NOMO-1 (cell line): Measurements from ENCODE around the gene PITPNC1.

Experiments
- DNase-seq, 2 experiments: peaks; one replicate each; lab custom pipeline; 2025; ENCODE audit not compliant: unreplicated experiment in 2 of 2; lab: John Stamatoyannopoulos, UW

PITPNC1 gene

DNA sequence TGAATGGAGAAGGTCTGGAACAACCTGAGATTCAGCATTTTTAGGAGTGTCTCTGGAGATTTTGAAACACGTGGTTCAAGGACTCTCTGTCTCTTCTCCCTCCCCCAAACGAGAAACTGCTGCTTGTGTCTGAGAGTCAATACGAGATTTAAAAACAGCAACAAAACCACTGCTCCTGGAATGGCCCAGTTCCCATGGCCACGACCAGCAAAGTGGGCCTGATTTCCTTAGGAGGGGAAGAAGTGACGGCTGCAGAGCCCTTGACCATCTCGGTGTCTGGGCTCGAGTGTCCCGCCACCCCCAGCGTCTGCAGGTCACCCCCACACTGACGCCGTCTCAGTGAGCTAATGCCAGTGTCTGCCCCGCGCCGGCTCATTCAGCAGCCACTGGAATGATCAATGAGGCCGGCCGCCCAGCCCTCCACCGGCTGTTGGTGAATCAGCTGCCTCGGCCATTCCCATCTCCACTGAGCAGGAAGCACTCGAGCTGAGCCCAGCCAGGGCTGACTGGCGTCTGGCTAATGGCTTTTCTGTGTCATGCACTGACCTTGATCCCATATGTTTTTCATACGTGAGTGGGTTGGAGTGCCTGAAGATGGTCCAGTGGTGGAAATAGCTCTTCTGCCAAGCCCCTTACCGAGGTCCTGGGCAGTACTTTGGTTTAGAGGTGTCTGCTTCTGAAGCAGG lies 151.8 kb downstream of the PITPNC1 start:
- no peak for DNase-seq

GRCh38 chr17:67531291-67531690 lies 154.2 kb downstream of the PITPNC1 start:
- no peak for DNase-seq

GRCh38 chr17:67532326-67532871 lies 155.3 kb downstream of the PITPNC1 start:
- DNase-seq: no peak

- DNase-seq: no peak
Measured at GRCh38 chr17:67534941-67535340, 157.9 kb downstream of the PITPNC1 start.

GRCh38 chr17:67542219-67543114 lies 165.4 kb downstream of the PITPNC1 start:
- no peak for DNase-seq

DNA sequence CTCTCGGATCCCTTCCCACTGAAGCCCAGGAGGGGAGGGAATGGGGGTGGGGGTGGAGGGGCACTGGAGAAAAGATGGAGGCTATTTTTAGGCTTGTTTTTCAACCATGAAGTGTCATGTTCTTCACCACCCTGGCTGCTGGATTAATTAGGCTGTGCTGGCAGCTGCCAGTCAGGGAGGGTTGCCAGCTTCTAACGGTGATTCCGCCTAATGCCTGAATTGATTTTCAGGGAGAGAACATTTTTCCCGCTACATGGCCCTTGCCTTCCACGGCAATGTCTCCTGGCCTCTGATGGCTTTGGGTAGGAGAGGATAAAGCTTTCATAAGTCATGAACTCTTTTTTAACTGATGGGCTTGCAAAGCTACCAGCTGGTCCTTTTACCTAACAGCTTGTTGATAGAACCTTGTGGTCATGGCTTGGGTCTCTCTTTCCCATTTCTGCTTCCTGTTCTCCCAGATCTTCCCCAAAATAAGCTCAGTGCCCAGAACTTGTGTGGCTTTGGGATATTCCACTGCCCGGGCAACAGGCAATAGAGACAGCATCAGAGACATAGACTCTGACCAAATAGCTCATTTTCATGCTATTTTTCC lies 167.4 kb downstream of the PITPNC1 start:
- DNase-seq: no peak

- peak; percentile 35 to 65 for DNase-seq
Measured at GRCh38 chr17:67546578-67547527, 169.8 kb downstream of the PITPNC1 start.

- no peak for DNase-seq
Measured at GRCh38 chr17:67548693-67549092, 171.6 kb downstream of the PITPNC1 start.

- no peak for DNase-seq
Measured at GRCh38 chr17:67549820-67550219, 172.7 kb downstream of the PITPNC1 start.

DNA sequence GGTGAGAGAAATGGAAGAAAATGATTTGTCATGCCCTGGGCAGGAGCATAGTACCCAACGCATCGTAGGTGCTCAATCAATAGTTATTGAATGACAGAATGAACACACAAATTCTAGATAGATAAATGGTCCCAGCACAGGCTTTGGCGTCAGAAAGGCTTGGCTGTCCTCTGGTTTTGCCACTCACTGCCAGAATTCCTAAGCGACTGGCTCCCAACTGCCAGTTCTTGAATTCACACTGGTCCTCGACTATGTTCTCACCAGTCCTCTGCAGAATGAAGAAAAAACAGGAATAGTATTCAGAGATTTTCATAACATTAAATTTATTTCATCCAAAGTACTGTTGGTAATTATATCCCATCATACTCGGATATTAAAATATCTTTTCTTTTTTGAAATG lies 177.6 kb downstream of the PITPNC1 start:
- no peak for DNase-seq

GRCh38 chr17:67555855-67556254 lies 178.8 kb downstream of the PITPNC1 start:
- no peak for DNase-seq

- no peak for DNase-seq
Measured at GRCh38 chr17:67557052-67557845, 180.2 kb downstream of the PITPNC1 start.

GRCh38 chr17:67557921-67558320 lies 180.8 kb downstream of the PITPNC1 start:
- no peak for DNase-seq

DNA sequence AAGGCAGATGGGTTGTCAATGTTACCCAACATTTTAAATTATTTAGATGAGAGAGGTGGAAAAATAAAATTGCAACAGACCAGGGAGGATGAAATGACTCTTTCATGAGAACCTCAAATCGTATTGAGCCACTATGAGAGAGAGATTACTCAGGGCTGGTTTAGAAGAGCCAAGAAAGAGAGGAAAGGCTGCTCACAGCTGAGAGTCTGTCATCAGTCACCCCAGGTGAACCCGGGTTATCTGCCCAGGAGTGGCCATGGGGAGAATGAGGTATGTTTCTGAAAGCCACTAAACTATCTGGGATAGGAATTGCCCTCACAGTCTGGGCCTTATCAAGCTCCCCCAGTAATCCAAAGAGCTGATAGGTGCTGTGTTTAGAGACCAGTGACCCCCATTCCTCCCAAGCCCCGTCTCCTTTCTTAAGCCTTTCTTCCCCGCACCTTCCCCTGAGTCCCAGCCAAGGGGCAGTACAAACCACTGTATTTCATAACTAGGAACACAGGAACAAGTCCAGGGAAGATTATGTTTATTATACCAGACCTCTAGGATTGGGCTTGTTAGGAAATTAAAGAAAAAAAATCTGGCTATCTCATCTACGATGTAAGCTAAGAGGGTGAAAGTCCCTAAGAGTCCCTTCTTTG lies 181.8 kb downstream of the PITPNC1 start:
- DNase-seq: no peak

GRCh38 chr17:67559381-67559966 lies 182.4 kb downstream of the PITPNC1 start:
- DNase-seq: no peak

- no peak for DNase-seq
Measured at GRCh38 chr17:67562005-67562404, 184.9 kb downstream of the PITPNC1 start.

DNA sequence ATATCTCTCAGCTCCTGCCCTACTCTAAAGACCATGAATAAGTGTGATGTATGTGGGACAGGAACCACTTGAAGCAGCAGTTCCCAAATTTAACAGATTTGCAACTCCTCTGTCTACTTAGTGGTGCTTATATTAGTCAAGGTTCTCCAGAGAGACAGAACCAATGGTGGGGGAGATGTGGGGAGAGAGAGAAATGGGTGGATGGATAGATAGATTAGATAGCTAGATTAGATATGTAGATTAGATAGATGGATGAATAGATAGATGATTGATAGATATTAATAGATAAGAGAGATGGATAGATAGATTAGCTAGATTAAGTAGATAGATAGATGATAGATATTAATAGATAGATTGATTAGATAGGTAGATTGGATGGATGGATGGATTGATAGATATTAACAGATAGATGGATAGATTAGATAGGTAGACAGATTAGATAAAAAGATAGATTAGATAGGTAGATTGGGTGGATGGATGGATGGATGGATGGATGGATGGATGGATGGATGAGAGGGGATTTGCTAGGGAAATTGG lies 186.7 kb downstream of the PITPNC1 start:
- no peak for DNase-seq

DNA sequence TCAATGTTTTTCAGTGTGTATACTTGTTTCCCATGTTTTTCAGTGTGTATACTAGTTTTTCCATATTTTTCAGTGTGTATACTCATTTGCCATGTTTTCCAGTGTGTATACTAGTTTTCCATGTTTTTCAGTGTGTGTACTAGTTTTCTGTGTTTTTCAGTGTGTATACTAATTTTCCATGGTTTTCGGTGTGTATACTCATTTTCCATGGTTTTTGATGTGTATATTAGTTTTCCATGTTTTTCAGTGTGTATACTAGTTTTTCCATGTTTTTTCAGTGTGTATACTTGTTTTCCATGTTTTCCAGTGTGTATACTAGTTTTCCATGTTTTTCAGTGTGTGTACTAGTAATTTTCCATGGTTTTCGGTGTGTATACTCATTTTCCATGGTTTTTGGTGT lies 188.0 kb downstream of the PITPNC1 start:
- no peak for DNase-seq
